ENCODE data around the gene CGNL1.
A peak's percentile ranks its signal among the peaks of the same experiment; 100 is the strongest.

Gene CGNL1

GRCh38 chr15:57529748-57530147 is 153.4 kb downstream of the CGNL1 start:
- no peak for DNase-seq

GRCh38 chr15:57532731-57533447 is 156.6 kb downstream of the CGNL1 start:
- no peak for DNase-seq

- no peak for DNase-seq
Measured at GRCh38 chr15:57533448-57533799, 157.1 kb downstream of the CGNL1 start.

- peak; percentile 90 for DNase-seq
Measured at GRCh38 chr15:57534281-57534680, 158.0 kb downstream of the CGNL1 start.

GRCh38 chr15:57537072-57537471 is 160.8 kb downstream of the CGNL1 start:
- peak; percentile 92 for DNase-seq

- DNase-seq = no peak
Measured at GRCh38 chr15:57537488-57538264, 161.4 kb downstream of the CGNL1 start.

GRCh38 chr15:57538265-57538529 is 161.9 kb downstream of the CGNL1 start:
- no peak for DNase-seq

GRCh38 chr15:57538821-57539220 is 162.5 kb downstream of the CGNL1 start:
- DNase-seq = no peak

GRCh38 chr15:57540211-57540610 is 163.9 kb downstream of the CGNL1 start:
- DNase-seq = no peak

GRCh38 chr15:57540736-57541135 is 164.4 kb downstream of the CGNL1 start:
- no peak for DNase-seq

GRCh38 chr15:57541271-57541670 is 165.0 kb downstream of the CGNL1 start:
- no peak for DNase-seq

GRCh38 chr15:57541805-57542504 is 165.7 kb downstream of the CGNL1 start:
- peak; percentile 37 for DNase-seq

- no peak for DNase-seq
Measured at GRCh38 chr15:57542505-57542817, 166.2 kb downstream of the CGNL1 start.

GRCh38 chr15:57544848-57545480 is 168.7 kb downstream of the CGNL1 start:
- no peak for DNase-seq

GRCh38 chr15:57545995-57546394 is 169.7 kb downstream of the CGNL1 start:
- no peak for DNase-seq

- no peak for DNase-seq
Measured at GRCh38 chr15:57547243-57547755, 171.0 kb downstream of the CGNL1 start.

- no peak for DNase-seq
Measured at GRCh38 chr15:57548351-57548750, 172.0 kb downstream of the CGNL1 start.

- DNase-seq = no peak
Measured at GRCh38 chr15:57548835-57549234, 172.5 kb downstream of the CGNL1 start.

GRCh38 chr15:57549935-57550334 is 173.6 kb downstream of the CGNL1 start:
- DNase-seq = no peak

GRCh38 chr15:57550640-57551039 is 174.3 kb downstream of the CGNL1 start:
- DNase-seq = no peak

- DNase-seq = no peak
Measured at GRCh38 chr15:57551715-57552677, 175.7 kb downstream of the CGNL1 start.

GRCh38 chr15:57552678-57553334 is 176.5 kb downstream of the CGNL1 start:
- no peak for DNase-seq

Data from NCI-H446 treated with DMSO at 0.1 percent for 48 hours (cell line).